ENCODE data around the gene MEAK7.

GRCh38 chr16:84519855-84520254 lies 15.4 kb upstream of the MEAK7 start:
- TF ChIP-seq ZNF274 (IDR thresholded peaks at IDR 0.05; ENCODE audit: low read depth, low read length) (no peak), YY1 (IDR thresholded peaks at IDR 0.05; ENCODE audit: insufficient read depth, insufficient read length) (no peak), SUZ12 (IDR thresholded peaks at IDR 0.05; ENCODE audit: extremely low read depth, insufficient read depth, insufficient read length) (no peak)

All from NT2/D1 (cell line).